AG09319 (cell line): ENCODE measurements around the gene ANKRD6.

Source experiments
- DNase-seq: peaks from one replicate; pipeline ENCODE4 v3.0.0-alpha.2; 2010; ENCODE audit warnings: low read depth; ENCODE audit errors: extremely low read depth
- CTCF ChIP-seq: IDR thresholded peaks from 2 replicates; pipeline ENCODE4 v1.5.1; 2011; ENCODE audit warnings: low read depth, mild to moderate bottlenecking, inconsistent platforms, low read length, moderate library complexity

ANKRD6 gene

GRCh38 chr6:89414215-89414614, 18.7 kb upstream of the ANKRD6 start:
- no peak for DNase-seq
- TF ChIP-seq CTCF = no peak

- no peak for DNase-seq
- TF ChIP-seq CTCF = no peak
Measured at GRCh38 chr6:89415185-89415584, 17.8 kb upstream of the ANKRD6 start.

- no peak for TF ChIP-seq CTCF
- no peak for DNase-seq
Measured at GRCh38 chr6:89416796-89417195, 16.2 kb upstream of the ANKRD6 start.

- TF ChIP-seq CTCF = no peak
- no peak for DNase-seq
Measured at GRCh38 chr6:89430201-89430962, 2.6 kb upstream of the ANKRD6 start.

GRCh38 chr6:89433252-89434149, 549 bp downstream of the ANKRD6 start:
- no peak for TF ChIP-seq CTCF
- DNase-seq = no peak

- DNase-seq = no peak
- no peak for TF ChIP-seq CTCF
Measured at GRCh38 chr6:89434150-89434499, 1.2 kb downstream of the ANKRD6 start.

GRCh38 chr6:89434954-89435353, 2.0 kb downstream of the ANKRD6 start:
- TF ChIP-seq CTCF = no peak
- no peak for DNase-seq
